HG03521 (cell line): ENCODE measurements around the gene ARMC6.
"Not testable (repeated sequence)": the region's sequence is repeated elsewhere in the genome, so short reads cannot be mapped to it uniquely, and the experiment has no call there.

Source experiments
- ATAC-seq: cut with Tn5 transposase; IDR thresholded peaks from one replicate; pipeline ENCODE4 v1.9.1; 2021; ENCODE audit warnings: mild to moderate bottlenecking, moderate library complexity; ENCODE audit not compliant: unreplicated experiment

The ARMC6 gene

GRCh38 chr19:19022380-19022961 lies 10.9 kb upstream of the ARMC6 start:
- no peak for ATAC-seq

- not testable (repeated sequence) for ATAC-seq
Observed at GRCh38 chr19:19023376-19023775, 10.0 kb upstream of the ARMC6 start.

- no peak for ATAC-seq
Observed at GRCh38 chr19:19025861-19026260, 7.5 kb upstream of the ARMC6 start.

GRCh38 chr19:19026299-19026971 lies 7.0 kb upstream of the ARMC6 start:
- no peak for ATAC-seq

GRCh38 chr19:19027228-19027627 lies 6.2 kb upstream of the ARMC6 start:
- no peak for ATAC-seq

- ATAC-seq: no peak
Observed at GRCh38 chr19:19028526-19028925, 4.9 kb upstream of the ARMC6 start.

GRCh38 chr19:19031891-19032290 lies 1.5 kb upstream of the ARMC6 start:
- no peak for ATAC-seq

- peak; percentile 33 for ATAC-seq
Observed at GRCh38 chr19:19032420-19033175, 805 bp upstream of the ARMC6 start.

GRCh38 chr19:19033176-19033425 lies 302 bp upstream of the ARMC6 start:
- ATAC-seq: no peak

- no peak for ATAC-seq
Observed at GRCh38 chr19:19034204-19034624, 811 bp downstream of the ARMC6 start.

GRCh38 chr19:19039901-19040300 lies 6.5 kb downstream of the ARMC6 start:
- ATAC-seq: no peak

- no peak for ATAC-seq
Observed at GRCh38 chr19:19040417-19040816, 7.0 kb downstream of the ARMC6 start.

GRCh38 chr19:19042732-19043280 lies 9.4 kb downstream of the ARMC6 start:
- no peak for ATAC-seq

GRCh38 chr19:19043481-19043880 lies 10.1 kb downstream of the ARMC6 start:
- no peak for ATAC-seq

GRCh38 chr19:19043881-19044280 lies 10.5 kb downstream of the ARMC6 start:
- no peak for ATAC-seq

- no peak for ATAC-seq
Observed at GRCh38 chr19:19049406-19049805, 16.0 kb downstream of the ARMC6 start.

GRCh38 chr19:19050104-19050503 lies 16.7 kb downstream of the ARMC6 start:
- ATAC-seq: no peak

GRCh38 chr19:19050731-19051130 lies 17.3 kb downstream of the ARMC6 start:
- no peak for ATAC-seq

GRCh38 chr19:19051478-19052213 lies 18.2 kb downstream of the ARMC6 start:
- ATAC-seq: no peak

- ATAC-seq: no peak
Observed at GRCh38 chr19:19052921-19053320, 19.5 kb downstream of the ARMC6 start.

GRCh38 chr19:19053508-19054314 lies 20.3 kb downstream of the ARMC6 start:
- no peak for ATAC-seq
